SU-DHL-6 (cell line): Measurements from ENCODE around the gene BUB3.

Experiments used
- H2AFZ ChIP-seq: fragments of 200-600 bp; sonication (generic); 2 replicates; pipeline ENCODE4 v1.6.1; 2014; ENCODE audit warnings: low read depth, mild to moderate bottlenecking, moderate library complexity, mixed read lengths, antibody characterized with exemption, low read length; ENCODE audit not compliant: severe bottlenecking
- H3F3A ChIP-seq: fragments of 200-600 bp; shearing (Covaris generic); 2 replicates; pipeline ENCODE4 v1.6.0; 2016; ENCODE audit warnings: antibody characterized with exemption, mild to moderate bottlenecking; ENCODE audit not compliant: insufficient read depth
- H3K27ac ChIP-seq: fragments of 200-600 bp; sonication (generic); 2 replicates; pipeline ENCODE4 v1.5.1; 2016; ENCODE audit warnings: low read depth, mild to moderate bottlenecking, low read length, moderate library complexity, mixed read lengths
- H3K27me3 ChIP-seq: fragments of 200-600 bp; sonication (generic), shearing (Covaris generic); 2 replicates; pipeline ENCODE4 v1.6.0; 2014; ENCODE audit warnings: mild to moderate bottlenecking, low read length
- H3K36me3 ChIP-seq: fragments of 200-600 bp; sonication (generic); 2 replicates; pipeline ENCODE4 v1.6.1; 2014; ENCODE audit warnings: mild to moderate bottlenecking, low read length, mixed read lengths
- H3K4me2 ChIP-seq: fragments of 300-600, 200-600 bp; shearing (Covaris generic), sonication (generic); 2 replicates; pipeline ENCODE4 v1.6.0; 2014; ENCODE audit warnings: low read length, low read depth, mild to moderate bottlenecking; ENCODE audit not compliant: poor library complexity, severe bottlenecking
- H3K4me3 ChIP-seq: fragments of 200-600 bp; sonication (generic); 2 replicates; pipeline ENCODE4 v1.5.1; 2014; ENCODE audit warnings: antibody characterized with exemption, low read length, mild to moderate bottlenecking, mixed read lengths; ENCODE audit not compliant: insufficient read depth, poor library complexity, severe bottlenecking
- H3K79me2 ChIP-seq: fragments of 200-600 bp; sonication (generic); 2 replicates; pipeline ENCODE4 v1.6.1; 2014; ENCODE audit warnings: mild to moderate bottlenecking, low read length, moderate library complexity; ENCODE audit not compliant: insufficient read depth
- H3K9ac ChIP-seq: fragments of 200-600 bp; sonication (generic); 2 replicates; pipeline ENCODE4 v1.7.0; 2014; ENCODE audit warnings: mild to moderate bottlenecking, low read length
- H3K9me2 ChIP-seq: fragments of 200-600 bp; sonication (generic); replicated peaks from 2 replicates; pipeline ENCODE4 v1.6.1; 2014; ENCODE audit warnings: low read length; ENCODE audit not compliant: insufficient read depth
- H3K9me3 ChIP-seq: fragments of 200-600 bp; sonication (generic); 2 replicates; pipeline ENCODE4 v1.6.1; 2014; ENCODE audit warnings: low read length, mixed read lengths; ENCODE audit not compliant: insufficient read depth
- H4K20me1 ChIP-seq: fragments of 200-600 bp; sonication (generic); 2 replicates; pipeline ENCODE4 v1.6.1; 2014; ENCODE audit warnings: low read depth, mild to moderate bottlenecking, antibody characterized with exemption, low read length, moderate library complexity, mixed read lengths
- EZH2phosphoT487 ChIP-seq: fragments of 200-600 bp; sonication (generic), shearing (Covaris generic); conservative IDR thresholded peaks from 2 replicates; pipeline ENCODE4 v1.6.1; 2018; ENCODE audit warnings: mild to moderate bottlenecking, antibody characterized with exemption, low read length, moderate library complexity, mixed read lengths
- TF ChIP-seq, protein P1 (sequence below): fragments of 200-600 bp; sonication (generic); IDR thresholded peaks from one replicate; pipeline ENCODE4 v1.5.1; 2017; ENCODE audit warnings: antibody characterized with exemption, mild to moderate bottlenecking, low read length, moderate library complexity; ENCODE audit not compliant: insufficient read depth, poor library complexity, severe bottlenecking

BUB3 gene

DNA sequence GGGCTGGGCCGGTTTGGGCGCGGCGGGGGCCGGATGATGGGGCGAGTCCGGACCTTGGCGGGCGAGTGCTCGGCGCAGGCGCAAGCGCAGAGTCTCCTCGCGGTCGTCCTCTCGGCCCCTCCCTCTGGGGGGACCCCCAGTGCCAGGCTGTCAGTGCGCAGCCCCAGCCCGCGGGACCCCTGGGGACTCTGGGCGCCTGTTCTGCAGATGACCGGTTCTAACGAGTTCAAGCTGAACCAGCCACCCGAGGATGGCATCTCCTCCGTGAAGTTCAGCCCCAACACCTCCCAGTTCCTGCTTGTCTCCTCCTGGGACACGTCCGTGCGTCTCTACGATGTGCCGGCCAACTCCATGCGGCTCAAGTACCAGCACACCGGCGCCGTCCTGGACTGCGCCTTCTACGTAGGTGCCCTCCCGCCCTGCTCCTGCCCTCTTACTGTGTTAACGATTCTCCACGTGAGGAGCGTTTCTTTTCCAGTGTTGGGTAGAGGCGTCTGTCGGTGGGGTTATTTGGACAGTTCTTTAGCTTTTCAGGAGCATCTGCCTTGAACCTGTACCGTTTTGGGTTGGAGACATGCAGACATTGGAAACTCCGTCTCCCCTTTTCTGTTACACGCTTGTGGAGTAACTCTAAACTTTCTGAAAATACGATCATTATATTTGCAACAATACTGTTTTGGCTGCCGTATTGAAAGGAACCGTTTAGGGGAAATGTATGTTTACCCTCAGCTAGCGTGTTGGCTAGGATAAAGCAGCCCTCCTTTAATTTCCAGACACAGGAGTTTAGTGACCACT, 706 bp downstream of the BUB3 start:
- Histone ChIP-seq H3K4me3 (peak overlapping the region; percentile 86), H3F3A (no peaks in the 10 kb centered on the region; the same call in 1 of the 2 replicates), H3K27ac (peak overlapping the region; percentile 89), H3K79me2 (peaks cover 57% of the 10 kb centered on the region), H3K36me3 (peaks cover 46% of the 10 kb centered on the region), H3K9me3 (no peaks in the 10 kb centered on the region), H3K4me2 (peak overlapping the region; percentile 73), H3K9me2 (no peaks in the 10 kb centered on the region), H2AFZ (peak overlapping the region; percentile 62), H4K20me1 (peaks cover 50% of the 10 kb centered on the region), H3K27me3 (no peaks in the 10 kb centered on the region), H3K9ac (peak overlapping the region; percentile 98)
- no peak for TF ChIP-seq EZH2phosphoT487
- TF ChIP-seq, protein P1, sequence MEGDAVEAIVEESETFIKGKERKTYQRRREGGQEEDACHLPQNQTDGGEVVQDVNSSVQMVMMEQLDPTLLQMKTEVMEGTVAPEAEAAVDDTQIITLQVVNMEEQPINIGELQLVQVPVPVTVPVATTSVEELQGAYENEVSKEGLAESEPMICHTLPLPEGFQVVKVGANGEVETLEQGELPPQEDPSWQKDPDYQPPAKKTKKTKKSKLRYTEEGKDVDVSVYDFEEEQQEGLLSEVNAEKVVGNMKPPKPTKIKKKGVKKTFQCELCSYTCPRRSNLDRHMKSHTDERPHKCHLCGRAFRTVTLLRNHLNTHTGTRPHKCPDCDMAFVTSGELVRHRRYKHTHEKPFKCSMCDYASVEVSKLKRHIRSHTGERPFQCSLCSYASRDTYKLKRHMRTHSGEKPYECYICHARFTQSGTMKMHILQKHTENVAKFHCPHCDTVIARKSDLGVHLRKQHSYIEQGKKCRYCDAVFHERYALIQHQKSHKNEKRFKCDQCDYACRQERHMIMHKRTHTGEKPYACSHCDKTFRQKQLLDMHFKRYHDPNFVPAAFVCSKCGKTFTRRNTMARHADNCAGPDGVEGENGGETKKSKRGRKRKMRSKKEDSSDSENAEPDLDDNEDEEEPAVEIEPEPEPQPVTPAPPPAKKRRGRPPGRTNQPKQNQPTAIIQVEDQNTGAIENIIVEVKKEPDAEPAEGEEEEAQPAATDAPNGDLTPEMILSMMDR: no peak

DNA sequence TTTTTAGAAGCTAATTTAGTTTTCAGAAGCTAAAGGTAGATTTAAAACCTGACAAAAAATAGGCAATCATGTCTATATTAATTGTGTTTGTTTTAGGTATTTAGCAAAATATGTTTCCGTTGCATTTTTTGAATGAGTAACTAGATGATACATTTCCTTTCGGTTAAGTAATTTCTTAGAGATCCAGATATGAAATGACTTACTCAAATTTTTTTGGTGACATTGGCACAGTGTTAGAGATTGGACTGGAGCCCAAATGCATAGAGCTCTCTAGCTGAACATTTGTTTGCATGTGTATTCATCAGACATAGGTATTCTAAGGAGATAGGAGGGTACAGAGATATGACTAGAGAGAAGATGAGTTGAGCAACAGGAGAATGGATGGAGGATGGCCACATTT, 1.9 kb downstream of the BUB3 start:
- peaks cover 60% of the 10 kb centered on the region for H4K20me1 ChIP-seq
- no peaks in the 10 kb centered on the region for H3K27me3 ChIP-seq
- H3K4me2 ChIP-seq: peak overlapping the region; percentile 73
- H2AFZ ChIP-seq: no peak overlapping the region
- peak overlapping the region; percentile 86 for H3K4me3 ChIP-seq
- H3K9me2 ChIP-seq: no peaks in the 10 kb centered on the region
- TF ChIP-seq EZH2phosphoT487: no peak
- TF ChIP-seq, protein P1: no peak
- no peak overlapping the region for H3K27ac ChIP-seq
- H3K9me3 ChIP-seq: no peaks in the 10 kb centered on the region
- peaks cover 68% of the 10 kb centered on the region for H3K79me2 ChIP-seq
- no peaks in the 10 kb centered on the region; the same call in 1 of the 2 replicates for H3F3A ChIP-seq
- peak overlapping the region; percentile 98 for H3K9ac ChIP-seq
- peaks cover 58% of the 10 kb centered on the region for H3K36me3 ChIP-seq

DNA sequence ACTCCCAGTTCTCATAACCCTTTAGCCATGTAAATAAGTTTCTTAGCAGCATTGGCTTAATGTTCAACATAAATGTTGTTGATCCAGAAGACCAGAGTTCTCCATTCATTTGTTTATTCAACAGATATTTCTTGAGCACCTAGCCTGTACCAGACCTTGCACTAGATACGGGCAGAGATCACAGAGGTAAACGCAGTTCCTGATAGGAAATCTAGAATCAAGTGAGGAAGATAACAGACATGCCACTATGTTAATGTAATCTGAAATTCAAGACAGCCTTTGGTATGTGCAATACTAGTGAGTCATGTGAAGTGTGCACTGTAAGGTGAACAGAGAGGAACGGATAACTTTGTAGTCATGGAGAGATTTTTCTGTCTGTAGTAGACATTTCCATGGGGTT, 3.0 kb downstream of the BUB3 start:
- Histone ChIP-seq H3K36me3 (peaks cover 69% of the 10 kb centered on the region), H3K4me3 (no peak overlapping the region), H3K9me2 (no peaks in the 10 kb centered on the region), H3K9me3 (no peaks in the 10 kb centered on the region), H3K27ac (no peak overlapping the region), H3K4me2 (peak overlapping the region; percentile 73), H3F3A (no peaks in the 10 kb centered on the region; the same call in 1 of the 2 replicates), H3K79me2 (peaks cover 78% of the 10 kb centered on the region), H2AFZ (no peak overlapping the region), H3K27me3 (no peaks in the 10 kb centered on the region), H3K9ac (no peak overlapping the region), H4K20me1 (peaks cover 68% of the 10 kb centered on the region)
- TF ChIP-seq EZH2phosphoT487: no peak
- TF ChIP-seq, protein P1: no peak
